HG03342 (cell line): Measurements from ENCODE around the gene NT5DC3.

Experiments
- ATAC-seq: cut with Tn5 transposase; IDR thresholded peaks from one replicate; pipeline ENCODE4 v1.9.1; 2021; ENCODE audit warnings: mild to moderate bottlenecking, moderate library complexity; ENCODE audit not compliant: unreplicated experiment

The NT5DC3 gene

GRCh38 chr12:103785243-103786031 is 55.6 kb downstream of the NT5DC3 start:
- ATAC-seq: no peak

GRCh38 chr12:103783744-103784664 is 57.0 kb downstream of the NT5DC3 start:
- ATAC-seq: no peak

- no peak for ATAC-seq
Observed at GRCh38 chr12:103782399-103782798, 58.6 kb downstream of the NT5DC3 start.

- ATAC-seq: no peak
Observed at GRCh38 chr12:103780992-103781391, 60.0 kb downstream of the NT5DC3 start.

GRCh38 chr12:103780093-103780440 is 61.0 kb downstream of the NT5DC3 start:
- ATAC-seq: no peak

GRCh38 chr12:103779410-103780092 is 61.5 kb downstream of the NT5DC3 start:
- ATAC-seq: no peak

- ATAC-seq: no peak
Observed at GRCh38 chr12:103778781-103779180, 62.3 kb downstream of the NT5DC3 start.

- ATAC-seq: no peak
Observed at GRCh38 chr12:103774977-103775560, 66.0 kb downstream of the NT5DC3 start.

GRCh38 chr12:103773109-103773910 is 67.7 kb downstream of the NT5DC3 start:
- no peak for ATAC-seq

GRCh38 chr12:103772367-103773108 is 68.5 kb downstream of the NT5DC3 start:
- no peak for ATAC-seq

GRCh38 chr12:103771466-103771865 is 69.6 kb downstream of the NT5DC3 start:
- ATAC-seq: no peak

GRCh38 chr12:103769240-103769945 is 71.6 kb downstream of the NT5DC3 start:
- ATAC-seq: no peak

GRCh38 chr12:103768467-103769123 is 72.4 kb downstream of the NT5DC3 start:
- no peak for ATAC-seq

- no peak for ATAC-seq
Observed at GRCh38 chr12:103766028-103766427, 75.0 kb downstream of the NT5DC3 start.

- no peak for ATAC-seq
Observed at GRCh38 chr12:103765322-103765721, 75.7 kb downstream of the NT5DC3 start.

GRCh38 chr12:103762473-103762872 is 78.6 kb downstream of the NT5DC3 start:
- ATAC-seq: no peak

GRCh38 chr12:103758310-103759089 is 82.5 kb downstream of the NT5DC3 start:
- ATAC-seq: no peak

- ATAC-seq: no peak
Observed at GRCh38 chr12:103757248-103757647, 83.8 kb downstream of the NT5DC3 start.
